SU-DHL-6 (cell line): Measurements from ENCODE around the gene SLC25A3.

Experiments
- H2AFZ ChIP-seq: fragments of 200-600 bp; sonication (generic); 2 replicates; pipeline ENCODE4 v1.6.1; 2014; ENCODE audit warnings: low read depth, mild to moderate bottlenecking, moderate library complexity, mixed read lengths, antibody characterized with exemption, low read length; ENCODE audit not compliant: severe bottlenecking
- H3F3A ChIP-seq: fragments of 200-600 bp; shearing (Covaris generic); 2 replicates; pipeline ENCODE4 v1.6.0; 2016; ENCODE audit warnings: antibody characterized with exemption, mild to moderate bottlenecking; ENCODE audit not compliant: insufficient read depth
- H3K27ac ChIP-seq: fragments of 200-600 bp; sonication (generic); 2 replicates; pipeline ENCODE4 v1.5.1; 2016; ENCODE audit warnings: low read depth, mild to moderate bottlenecking, low read length, moderate library complexity, mixed read lengths
- H3K27me3 ChIP-seq: fragments of 200-600 bp; sonication (generic), shearing (Covaris generic); 2 replicates; pipeline ENCODE4 v1.6.0; 2014; ENCODE audit warnings: mild to moderate bottlenecking, low read length
- H3K36me3 ChIP-seq: fragments of 200-600 bp; sonication (generic); 2 replicates; pipeline ENCODE4 v1.6.1; 2014; ENCODE audit warnings: mild to moderate bottlenecking, low read length, mixed read lengths
- H3K4me2 ChIP-seq: fragments of 300-600, 200-600 bp; shearing (Covaris generic), sonication (generic); 2 replicates; pipeline ENCODE4 v1.6.0; 2014; ENCODE audit warnings: low read length, low read depth, mild to moderate bottlenecking; ENCODE audit not compliant: poor library complexity, severe bottlenecking
- H3K4me3 ChIP-seq: fragments of 200-600 bp; sonication (generic); 2 replicates; pipeline ENCODE4 v1.5.1; 2014; ENCODE audit warnings: antibody characterized with exemption, low read length, mild to moderate bottlenecking, mixed read lengths; ENCODE audit not compliant: insufficient read depth, poor library complexity, severe bottlenecking
- H3K79me2 ChIP-seq: fragments of 200-600 bp; sonication (generic); 2 replicates; pipeline ENCODE4 v1.6.1; 2014; ENCODE audit warnings: mild to moderate bottlenecking, low read length, moderate library complexity; ENCODE audit not compliant: insufficient read depth
- H3K9ac ChIP-seq: fragments of 200-600 bp; sonication (generic); 2 replicates; pipeline ENCODE4 v1.7.0; 2014; ENCODE audit warnings: mild to moderate bottlenecking, low read length
- H3K9me2 ChIP-seq: fragments of 200-600 bp; sonication (generic); replicated peaks from 2 replicates; pipeline ENCODE4 v1.6.1; 2014; ENCODE audit warnings: low read length; ENCODE audit not compliant: insufficient read depth
- H3K9me3 ChIP-seq: fragments of 200-600 bp; sonication (generic); 2 replicates; pipeline ENCODE4 v1.6.1; 2014; ENCODE audit warnings: low read length, mixed read lengths; ENCODE audit not compliant: insufficient read depth
- H4K20me1 ChIP-seq: fragments of 200-600 bp; sonication (generic); 2 replicates; pipeline ENCODE4 v1.6.1; 2014; ENCODE audit warnings: low read depth, mild to moderate bottlenecking, antibody characterized with exemption, low read length, moderate library complexity, mixed read lengths
- CTCF ChIP-seq: fragments of 200-600 bp; sonication (generic); IDR thresholded peaks from one replicate; pipeline ENCODE4 v1.5.1; 2017; ENCODE audit warnings: antibody characterized with exemption, mild to moderate bottlenecking, low read length, moderate library complexity; ENCODE audit not compliant: insufficient read depth, poor library complexity, severe bottlenecking
- EZH2phosphoT487 ChIP-seq: fragments of 200-600 bp; sonication (generic), shearing (Covaris generic); conservative IDR thresholded peaks from 2 replicates; pipeline ENCODE4 v1.6.1; 2018; ENCODE audit warnings: mild to moderate bottlenecking, antibody characterized with exemption, low read length, moderate library complexity, mixed read lengths

SLC25A3 gene

GRCh38 chr12:98644433-98644711, 50.9 kb downstream of the SLC25A3 start:
- peak overlapping the region; percentile 95 for H3K9ac ChIP-seq
- peak overlapping the region; percentile 88 for H3K27ac ChIP-seq
- H3K9me3 ChIP-seq = no peaks in the 10 kb centered on the region
- H3K4me3 ChIP-seq = peak overlapping the region; percentile 96
- TF ChIP-seq EZH2phosphoT487 (no peak), CTCF (no peak)
- H2AFZ ChIP-seq = peak overlapping the region; percentile 80
- H4K20me1 ChIP-seq = no peaks in the 10 kb centered on the region
- H3F3A ChIP-seq = peaks cover 10% of the 10 kb centered on the region; the same call in 1 of the 2 replicates
- H3K27me3 ChIP-seq = no peaks in the 10 kb centered on the region
- peaks cover 13% of the 10 kb centered on the region; the same call in 1 of the 2 replicates for H3K36me3 ChIP-seq
- peaks cover 72% of the 10 kb centered on the region for H3K79me2 ChIP-seq
- H3K9me2 ChIP-seq = no peaks in the 10 kb centered on the region
- H3K4me2 ChIP-seq = peak overlapping the region; percentile 94

- H3K9me3 ChIP-seq = no peaks in the 10 kb centered on the region
- H3K27me3 ChIP-seq = no peaks in the 10 kb centered on the region
- H4K20me1 ChIP-seq = no peaks in the 10 kb centered on the region
- H3K36me3 ChIP-seq = peaks cover 18% of the 10 kb centered on the region; the same call in 1 of the 2 replicates
- peak within 1 kb of the TSS; percentile 80 for H2AFZ ChIP-seq
- no peaks in the 10 kb centered on the region for H3K9me2 ChIP-seq
- H3K79me2 ChIP-seq = peaks cover 67% of the 10 kb centered on the region
- H3K4me2 ChIP-seq = peak within 1 kb of the TSS; percentile 94
- peak within 1 kb of the TSS; percentile 88 for H3K27ac ChIP-seq
- peaks cover 10% of the 10 kb centered on the region; the same call in 1 of the 2 replicates for H3F3A ChIP-seq
- peak within 1 kb of the TSS; percentile 96 for H3K4me3 ChIP-seq
- no peak for TF ChIP-seq CTCF
- no peak for TF ChIP-seq EZH2phosphoT487
- peak within 1 kb of the TSS; percentile 95 for H3K9ac ChIP-seq
Observed at GRCh38 chr12:98644712-98645571, 51.5 kb downstream of the SLC25A3 start, which contains the start of the genes APAF1 and IKBIP. Gene APAF1, plus strand, starts transcription at chr12:98645290. Its CDS starts 3,070 bp downstream, at chr12:98648360. Gene IKBIP, minus strand, starts transcription at chr12:98644788. Its CDS starts 87 bp downstream, at chr12:98644701.

- H2AFZ ChIP-seq = peak overlapping the region; percentile 70
- H3K9ac ChIP-seq = peak overlapping the region; percentile 95
- H3K4me2 ChIP-seq = peak overlapping the region; percentile 87
- peaks cover 21% of the 10 kb centered on the region; the same call in 1 of the 2 replicates for H3K36me3 ChIP-seq
- peak overlapping the region; percentile 29 for H3K27ac ChIP-seq
- peaks cover 60% of the 10 kb centered on the region for H3K79me2 ChIP-seq
- H3K9me3 ChIP-seq = no peaks in the 10 kb centered on the region
- peak overlapping the region; percentile 96 for H3K4me3 ChIP-seq
- no peaks in the 10 kb centered on the region for H3K9me2 ChIP-seq
- TF ChIP-seq EZH2phosphoT487 (no peak), CTCF (no peak)
- H4K20me1 ChIP-seq = no peaks in the 10 kb centered on the region
- peaks cover 10% of the 10 kb centered on the region; the same call in 1 of the 2 replicates for H3F3A ChIP-seq
- H3K27me3 ChIP-seq = no peaks in the 10 kb centered on the region
Observed at GRCh38 chr12:98645572-98646067, 52.1 kb downstream of the SLC25A3 start.
